Measurements from ENCODE around the gene MARK3. TPM values are rescaled to one million over a fixed set of nuclear protein-coding genes. Genes with fewer than 3 reads are reported as not detected.
A peak's percentile ranks its signal among the peaks of the same experiment; 100 is the strongest.

The MARK3 gene
- polyA plus RNA-seq, 5 donors: 102 to 128 (median 108) TPM

GRCh38 chr14:103488071-103488470 lies 102.9 kb downstream of the MARK3 start:
- no peak for DNase-seq

- no peak for DNase-seq
These were observed 103.7 kb downstream of the MARK3 start for GRCh38 chr14:103488960-103489359.

- no peak for DNase-seq
These were observed 104.4 kb downstream of the MARK3 start for GRCh38 chr14:103489621-103490020.

- DNase-seq: no peak
These were observed 106.5 kb downstream of the MARK3 start for GRCh38 chr14:103491691-103492090.

DNA sequence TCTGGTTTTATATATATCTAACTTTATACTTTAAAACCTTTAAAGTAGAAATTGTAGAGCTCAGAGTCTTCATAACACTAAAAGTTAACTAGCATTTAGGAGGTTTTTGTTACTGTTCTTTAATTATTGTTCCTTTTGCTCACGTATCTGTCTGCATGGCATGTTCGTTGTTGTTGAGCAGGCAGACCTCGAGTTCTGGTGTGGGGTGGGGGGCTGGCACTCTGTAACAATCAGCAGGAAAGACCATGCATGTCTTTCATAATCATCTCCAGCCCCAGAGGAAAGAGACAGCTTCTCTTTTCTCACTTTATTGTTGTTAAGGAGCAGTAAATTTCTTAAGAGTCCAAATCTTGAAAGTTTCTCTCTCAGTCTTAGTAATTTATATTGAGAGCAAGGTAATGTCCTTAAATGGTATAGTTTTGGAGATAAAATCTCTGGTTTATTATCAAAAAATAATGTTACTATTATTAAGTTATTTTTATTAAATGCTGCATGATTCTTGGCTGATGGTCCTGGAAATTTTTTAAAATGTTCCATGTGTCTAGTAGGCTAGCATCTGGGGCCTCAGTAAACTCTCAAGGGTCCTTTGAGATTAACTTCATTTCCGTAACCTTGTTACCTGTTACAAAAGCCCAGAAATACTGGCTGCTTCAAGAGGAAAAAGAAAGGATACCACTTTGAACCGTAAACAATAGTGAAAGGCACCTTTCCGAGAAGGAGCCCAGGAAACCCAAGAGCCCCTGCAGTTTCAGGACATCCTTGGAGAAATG lies 107.1 kb downstream of the MARK3 start:
- no peak for DNase-seq

- no peak for DNase-seq
These were observed 110.6 kb downstream of the MARK3 start for GRCh38 chr14:103495854-103496253.

GRCh38 chr14:103496776-103497175 lies 111.6 kb downstream of the MARK3 start:
- DNase-seq: no peak

DNA sequence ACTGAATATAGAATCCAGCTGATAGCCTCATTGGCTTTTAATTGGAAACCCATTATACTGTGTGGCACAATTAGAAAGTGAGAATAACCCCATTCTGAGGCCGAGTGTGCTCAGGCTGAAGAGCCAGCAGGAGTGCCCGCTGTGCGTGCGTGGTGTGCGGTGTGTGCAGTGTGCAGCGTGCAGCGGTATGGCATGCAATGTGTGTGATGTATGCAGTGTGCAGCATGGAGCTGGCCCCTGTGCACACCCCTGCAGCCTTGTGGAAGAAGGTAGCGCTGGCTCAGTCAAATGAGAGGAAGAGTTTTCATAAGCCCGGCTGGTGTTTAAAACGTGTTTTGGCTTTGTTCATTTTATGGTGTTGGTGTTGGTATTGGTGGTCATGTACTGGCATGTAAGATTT lies 114.5 kb downstream of the MARK3 start:
- DNase-seq: no peak

DNA sequence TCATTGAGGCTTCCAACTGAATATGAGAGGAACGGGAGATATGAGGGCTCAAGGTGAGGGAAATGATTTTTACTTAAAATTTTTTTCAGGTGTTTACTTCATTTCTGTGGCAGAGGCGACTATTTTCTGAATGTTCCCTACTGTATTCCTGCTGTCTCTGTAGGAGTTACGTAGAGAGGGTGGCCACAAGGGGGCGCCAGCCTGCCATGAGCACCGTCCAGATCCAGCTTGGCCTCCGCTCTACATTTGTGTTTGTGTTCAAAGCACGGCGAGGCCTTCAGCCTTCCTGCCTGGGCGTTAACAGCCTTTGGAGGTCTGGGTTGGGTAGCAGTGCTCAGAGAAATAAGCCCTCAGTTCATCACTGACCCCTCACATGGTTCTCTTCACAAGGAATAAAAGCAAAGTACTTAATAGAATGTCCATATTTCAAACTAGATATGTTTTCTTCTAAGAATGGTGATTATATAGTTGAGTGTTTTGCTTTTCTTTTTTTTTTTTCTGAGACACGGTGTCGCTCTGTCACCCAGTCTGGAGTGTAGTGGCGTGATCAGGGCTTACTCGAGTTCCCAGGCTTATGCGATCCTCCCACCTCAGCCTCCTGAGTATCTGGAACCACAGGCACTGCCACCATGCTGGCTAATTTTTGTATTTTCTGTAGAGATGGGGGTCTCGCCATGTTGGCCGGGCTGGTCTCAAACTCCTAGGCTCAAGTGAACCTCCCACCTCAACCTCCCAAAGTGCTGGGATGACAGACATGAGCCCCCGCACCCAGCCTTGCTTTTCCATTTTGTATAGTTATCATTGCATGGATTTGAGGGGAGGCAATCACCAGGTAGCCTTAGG lies 115.2 kb downstream of the MARK3 start:
- DNase-seq: peak; percentile 66 to 77

GRCh38 chr14:103501041-103501870 lies 116.0 kb downstream of the MARK3 start:
- DNase-seq: no peak

- DNase-seq: no peak
These were observed 116.9 kb downstream of the MARK3 start for GRCh38 chr14:103501921-103502669.

DNA sequence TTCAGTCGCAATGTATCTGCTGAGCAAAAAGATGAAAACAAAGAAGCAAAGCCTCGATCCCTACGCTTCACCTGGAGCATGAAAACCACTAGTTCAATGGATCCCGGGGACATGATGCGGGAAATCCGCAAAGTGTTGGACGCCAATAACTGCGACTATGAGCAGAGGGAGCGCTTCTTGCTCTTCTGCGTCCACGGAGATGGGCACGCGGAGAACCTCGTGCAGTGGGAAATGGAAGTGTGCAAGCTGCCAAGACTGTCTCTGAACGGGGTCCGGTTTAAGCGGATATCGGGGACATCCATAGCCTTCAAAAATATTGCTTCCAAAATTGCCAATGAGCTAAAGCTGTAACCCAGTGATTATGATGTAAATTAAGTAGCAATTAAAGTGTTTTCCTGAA lies 117.7 kb downstream of the MARK3 start:
- no peak for DNase-seq

DNA sequence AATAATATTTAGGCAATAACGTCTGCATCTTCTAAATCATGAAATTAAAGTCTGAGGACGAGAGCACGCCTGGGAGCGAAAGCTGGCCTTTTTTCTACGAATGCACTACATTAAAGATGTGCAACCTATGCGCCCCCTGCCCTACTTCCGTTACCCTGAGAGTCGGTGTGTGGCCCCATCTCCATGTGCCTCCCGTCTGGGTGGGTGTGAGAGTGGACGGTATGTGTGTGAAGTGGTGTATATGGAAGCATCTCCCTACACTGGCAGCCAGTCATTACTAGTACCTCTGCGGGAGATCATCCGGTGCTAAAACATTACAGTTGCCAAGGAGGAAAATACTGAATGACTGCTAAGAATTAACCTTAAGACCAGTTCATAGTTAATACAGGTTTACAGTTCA lies 118.1 kb downstream of the MARK3 start:
- DNase-seq: no peak

DNA sequence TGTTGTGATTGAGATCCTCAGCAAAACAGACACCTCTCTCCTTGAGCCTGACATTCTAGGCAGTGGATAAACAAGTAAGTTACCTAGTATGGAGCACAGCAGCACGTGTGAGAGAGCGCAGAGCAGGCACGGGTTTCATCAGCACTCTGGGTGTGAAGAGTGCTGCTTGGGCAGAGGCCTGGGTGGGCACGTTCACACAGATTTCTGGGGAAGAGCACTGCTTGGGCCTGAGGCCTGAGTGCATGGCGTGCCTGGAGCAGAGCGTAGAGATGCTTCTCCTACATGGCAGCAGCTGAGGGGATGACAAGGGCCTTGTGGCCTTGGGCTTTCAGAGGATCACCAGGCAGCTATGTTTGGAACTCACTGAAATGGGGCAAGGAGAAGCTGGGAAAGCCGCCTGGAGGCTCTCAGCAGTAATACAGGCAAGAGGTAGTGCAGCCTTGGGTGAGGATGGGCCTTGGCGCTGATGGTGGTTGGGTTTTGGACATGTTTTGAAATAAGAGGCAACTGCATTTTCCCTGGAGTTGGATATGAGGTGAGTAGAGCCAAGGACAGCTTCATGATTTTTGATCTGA lies 119.9 kb downstream of the MARK3 start:
- no peak for DNase-seq

DNA sequence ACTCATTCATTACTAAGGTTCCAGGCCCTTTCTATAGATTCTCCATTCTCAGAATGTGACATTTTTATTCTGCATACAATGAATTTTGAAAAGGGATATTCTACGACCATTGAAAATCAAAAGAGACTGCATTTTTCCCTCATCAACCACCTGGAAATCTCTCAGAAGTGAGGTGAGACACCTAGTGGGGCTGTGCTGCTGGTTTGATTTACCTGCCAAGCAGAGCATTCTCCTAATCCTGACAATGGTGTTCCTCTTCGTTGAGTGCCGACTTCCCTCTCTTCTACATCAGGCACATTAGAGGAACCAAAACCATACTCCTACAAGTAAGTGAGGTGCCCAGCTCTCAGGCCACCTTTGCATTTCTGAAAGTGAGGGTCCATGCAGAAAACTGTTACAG lies 122.5 kb downstream of the MARK3 start:
- no peak for DNase-seq

DNA sequence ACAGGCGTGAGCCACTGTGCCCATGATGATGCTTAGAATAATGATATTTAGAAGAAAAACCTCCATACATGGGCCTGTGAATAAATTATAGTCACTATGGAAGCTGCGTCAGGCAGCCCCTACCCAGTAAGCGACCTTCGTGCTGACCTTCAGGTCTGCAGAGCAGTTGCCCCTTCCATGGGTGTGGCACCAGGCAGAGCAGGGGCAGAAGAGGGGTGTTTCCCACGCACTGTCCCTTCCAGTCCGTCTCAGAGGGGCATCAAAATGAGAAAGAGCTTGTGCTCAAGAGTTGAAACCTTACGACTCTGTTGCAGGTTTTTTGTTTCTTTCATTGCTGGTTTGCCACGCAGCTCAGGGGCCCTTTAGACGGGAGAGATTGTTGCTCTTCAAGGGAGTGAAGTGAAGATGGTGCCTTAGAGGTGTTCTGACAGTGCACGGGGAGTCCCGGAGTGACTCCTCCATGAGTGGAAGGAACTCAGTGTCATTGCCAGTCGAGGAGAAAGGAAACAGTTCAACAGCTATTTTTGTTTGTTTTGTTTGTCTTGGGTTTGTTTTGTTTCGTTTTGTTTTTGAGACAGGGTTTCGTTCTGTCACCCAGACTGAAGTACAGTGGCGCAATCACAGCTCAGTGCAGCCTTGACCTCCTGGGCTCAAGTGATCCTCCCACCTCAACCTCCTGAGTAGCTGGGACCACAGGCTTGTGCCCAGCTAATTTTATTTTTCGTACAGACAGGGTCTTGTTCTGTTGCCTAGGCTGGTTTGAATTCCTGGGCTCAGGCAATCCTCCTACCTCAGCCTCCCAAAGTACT lies 123.5 kb downstream of the MARK3 start:
- DNase-seq: no peak

DNA sequence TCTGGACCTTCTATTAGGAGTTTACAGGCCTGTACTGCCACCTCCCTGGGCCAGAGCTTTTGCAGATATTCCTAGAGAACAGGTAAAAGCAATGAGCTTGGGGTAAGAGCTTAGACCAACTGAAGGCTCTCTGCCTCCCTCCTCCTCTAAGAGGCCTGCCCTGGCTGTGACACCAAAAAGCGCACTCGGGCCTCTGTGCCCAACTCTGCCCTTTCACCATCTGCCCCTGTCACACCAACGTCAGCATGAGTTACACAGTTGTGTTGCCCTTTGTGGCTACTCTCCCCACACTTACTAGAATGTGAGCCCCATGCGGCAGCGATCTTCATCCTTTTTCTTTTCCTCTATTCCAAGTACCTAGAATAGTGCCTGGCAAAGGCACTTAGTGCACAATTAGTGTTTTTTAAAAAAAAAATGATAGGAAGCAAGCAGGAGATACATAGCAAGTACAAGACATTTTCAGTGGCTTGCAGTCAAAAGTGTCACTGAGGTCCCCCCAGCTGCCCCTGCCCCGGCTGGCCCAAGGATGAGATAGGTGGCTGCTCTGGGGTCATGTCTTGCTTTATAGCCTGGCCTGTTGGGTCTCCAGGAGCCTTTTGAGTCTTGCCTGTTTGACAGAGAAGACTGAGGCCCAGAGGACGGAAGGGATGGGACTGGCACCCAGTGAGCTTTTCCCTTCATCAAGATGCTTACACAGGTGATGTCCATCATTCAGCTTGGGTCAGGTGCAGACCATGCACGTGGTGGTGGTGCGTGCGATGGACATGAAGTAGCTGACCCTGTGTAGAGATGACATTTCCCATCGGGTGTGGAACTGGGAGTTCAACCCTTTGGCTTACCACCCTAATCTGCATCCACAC lies 124.9 kb downstream of the MARK3 start:
- DNase-seq: no peak

GRCh38 chr14:103510724-103511693 lies 125.8 kb downstream of the MARK3 start:
- DNase-seq: no peak

All from right lung (tissue), 5 donors.